Heart right ventricle (tissue), 16 donors: ENCODE results near the gene ARMC9. TPM values are rescaled to one million over a fixed set of nuclear protein-coding genes. Genes with fewer than 3 reads are reported as not detected.
A peak's percentile ranks its signal among the peaks of the same experiment; 100 is the strongest.
"Not testable (repeated sequence)": the region's sequence is repeated elsewhere in the genome, so short reads cannot be mapped to it uniquely, and the experiment has no call there.

Experiments used
- ATAC-seq, 8 donors: fragments of 200-7000 bp; cut with Tn5 transposase; one replicate each; pipeline ENCODE4 v1.9.1; 2020; ENCODE audit warnings: mild to moderate bottlenecking in 8 of 8, moderate library complexity in 8 of 8, moderate number of reproducible peaks in 1 of 8
- DNase-seq, 2 donors: peaks; one replicate each; pipeline ENCODE4 v3.0.0-alpha.2; 2020
- H3K27ac ChIP-seq, 10 donors: fragments of 200-600 bp; sonication (generic) in 2 of 10; one replicate each; pipeline versions ENCODE4 v1.5.0 to v1.8.0; 2020 to 2022; ENCODE audit warnings: mild to moderate bottlenecking in 3 of 10
- H3K27me3 ChIP-seq, 7 donors: fragments of 200-600 bp; one replicate each; pipeline ENCODE4 v1.8.0; 2021 to 2022; ENCODE audit warnings: mild to moderate bottlenecking in 2 of 7
- H3K36me3 ChIP-seq, 9 donors: fragments of 200-600 bp; sonication (generic) in 1 of 9; one replicate each; pipeline versions ENCODE4 v1.5.0 to v1.8.0; 2020 to 2022; ENCODE audit warnings: mild to moderate bottlenecking in 2 of 9
- H3K4me1 ChIP-seq, 9 donors: fragments of 200-600 bp; sonication (generic) in 1 of 9; one replicate each; pipeline versions ENCODE4 v1.5.0 to v1.8.0; 2020 to 2022; ENCODE audit warnings: mild to moderate bottlenecking in 4 of 9
- H3K4me3 ChIP-seq, 10 donors: fragments of 200-600 bp; sonication (generic) in 2 of 10; one replicate each; pipeline versions ENCODE4 v1.5.0 to v1.8.0; 2020 to 2022; ENCODE audit warnings: mild to moderate bottlenecking in 7 of 10, moderate library complexity in 2 of 10
- H3K9me3 ChIP-seq, 11 donors: fragments of 200-600 bp in 10 of 11; sonication (generic) in 2 of 11; one replicate each; pipeline versions ENCODE4 v1.5.0 to v1.8.0; 2013 to 2022; ENCODE audit warnings: mild to moderate bottlenecking in 2 of 11, control low read depth in 1 of 11, moderate library complexity in 1 of 11
- WGBS, 2 donors: extraction: QIAGEN DNeasy Blood & Tissue Kit; methylation state at CpG; one replicate each; pipeline ENCODE4 v1.1.7; 2013; ENCODE audit warnings: inconsistent platforms in 1 of 2; 5-methylcytosine and 5-hydroxymethylcytosine counted together
- intact Hi-C, 10 donors: fragments of 100-400 bp; cut with DNase I; formaldehyde crosslinking; loops; one replicate each; pipeline versions ENCODE4 v1.11.1 to v1.14.2; 2022
- polyA plus RNA-seq, 2 donors: library from polyadenylated mRNA; stranded (reverse); fragments of 200-250 nt; gene quantifications; one replicate each; pipeline ENCODE4 v1.2.3, GENCODE V29; 2013
- total RNA-seq, 10 donors: library from RNA; stranded (reverse); fragmentation: NEBNext Ultra II Directional in 3 of 10; extraction: Animal tissue kit (Norgen Biotek cat#: 25700) in 3 of 10; gene quantifications; one replicate each; pipeline versions ENCODE4 v1.2.1 to v1.2.4, GENCODE V29; 2021 to 2023
- TF ChIP-seq, protein P1 (sequence below), 9 donors: fragments of 200-600 bp; sonication (generic) in 2 of 9; IDR thresholded peaks; one replicate each; pipeline versions ENCODE4 v1.5.0 to v1.8.0; 2021 to 2022; ENCODE audit warnings: antibody characterized with exemption in 9 of 9, mild to moderate bottlenecking in 5 of 9, moderate library complexity in 1 of 9
- donor health status: Arrhythmogenic right ventricular cardiomyopathy.
- donor health status: ischemic (EF 13 %, LVEDD 7.1; RV severe dilation, severe dysfunction).
- donor health status: healthy with polysubstance abuse.
- donor health status: DM: no; HTN: yes; CAD: no.
- donor health status: DM: no; HTN: no; CAD: no.
- donor health status: ischemic (EF 25% LVEDD 6.9; RV normal size, moderate dysfunction).
- donor health status: ischemic (EF 25% LVEDD 5.7; RV mildly dilated, moderate dysfunction).
- donor health status: healthy.
- donor health status: DM: yes; HTN: yes; CAD: no.
- donor health status: Ischemic cardiomyopathy.
- donor health status: ischemic (EF 35%, LVEDD 5.7; RV mildly dilated, moderate dysfunction).
- donor health status: nonischemic (EF 11% LVEDD 7.7; RV severe dilation, severe dysfunction).
- donor health status: DM: yes; HTN: yes; CAD: no.
- donor health status: PGD.
- donor health status: ischemic (EF 29% LVEDD 5.4; RV normal size, mild dysfunction).
- donor health status: nonischemic (EF 23%, LVEDD 6.1; RV moderate dilation, normal function).

The ARMC9 gene
- total and polyA plus RNA-seq, 12 donors, result 1.6 to 6.8 (median 2.3) TPM

DNA sequence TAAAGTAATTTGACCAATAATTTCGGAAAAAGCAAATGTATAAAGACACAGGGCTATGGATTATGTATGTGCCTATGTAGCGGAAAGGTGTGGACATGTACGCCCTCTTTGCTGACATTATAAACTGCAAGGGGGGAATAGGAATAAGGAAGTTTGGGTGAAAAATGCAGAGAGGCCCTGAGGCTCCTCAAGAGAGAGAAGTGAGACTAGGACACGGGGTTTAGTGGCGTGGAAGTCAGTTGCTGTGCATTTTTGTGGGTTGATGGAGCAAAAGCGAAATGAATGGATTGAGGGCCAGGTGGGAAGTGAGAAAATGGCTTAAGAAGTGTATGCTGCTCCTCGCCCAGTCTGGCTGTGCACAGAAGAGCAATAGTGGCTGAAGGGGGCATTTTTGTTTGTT is 100.8 kb downstream of the ARMC9 start:
- 92 to 95% methylated on average over 7 of the region's 7 CpGs for WGBS, 2 donors
- H3K27me3 ChIP-seq, result no peaks in the 10 kb centered on the region
- ATAC-seq, result peak in 5 of 8 donors; percentile 22 to 52 (median 32)
- H3K36me3 ChIP-seq, result no peaks in the 10 kb centered on the region
- DNase-seq, result no peak
- TF ChIP-seq, protein P1, sequence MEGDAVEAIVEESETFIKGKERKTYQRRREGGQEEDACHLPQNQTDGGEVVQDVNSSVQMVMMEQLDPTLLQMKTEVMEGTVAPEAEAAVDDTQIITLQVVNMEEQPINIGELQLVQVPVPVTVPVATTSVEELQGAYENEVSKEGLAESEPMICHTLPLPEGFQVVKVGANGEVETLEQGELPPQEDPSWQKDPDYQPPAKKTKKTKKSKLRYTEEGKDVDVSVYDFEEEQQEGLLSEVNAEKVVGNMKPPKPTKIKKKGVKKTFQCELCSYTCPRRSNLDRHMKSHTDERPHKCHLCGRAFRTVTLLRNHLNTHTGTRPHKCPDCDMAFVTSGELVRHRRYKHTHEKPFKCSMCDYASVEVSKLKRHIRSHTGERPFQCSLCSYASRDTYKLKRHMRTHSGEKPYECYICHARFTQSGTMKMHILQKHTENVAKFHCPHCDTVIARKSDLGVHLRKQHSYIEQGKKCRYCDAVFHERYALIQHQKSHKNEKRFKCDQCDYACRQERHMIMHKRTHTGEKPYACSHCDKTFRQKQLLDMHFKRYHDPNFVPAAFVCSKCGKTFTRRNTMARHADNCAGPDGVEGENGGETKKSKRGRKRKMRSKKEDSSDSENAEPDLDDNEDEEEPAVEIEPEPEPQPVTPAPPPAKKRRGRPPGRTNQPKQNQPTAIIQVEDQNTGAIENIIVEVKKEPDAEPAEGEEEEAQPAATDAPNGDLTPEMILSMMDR (IDR thresholded peaks at IDR 0.05), result no peak
- H3K4me1 ChIP-seq, result peaks cover 0 to 40% (median 11%) of the 10 kb centered on the region in 9 donors
- H3K9me3 ChIP-seq, result no peaks in the 10 kb centered on the region
- H3K27ac ChIP-seq, result no peak overlapping the region
- intact Hi-C loops, result loop anchor here in 9 of 10 donors (5.0 to 10.0 kb wide), 6 partner anchors 93 to 113 kb away; partner anchors contain the start of gene B3GNT7 (in 2 of the 9)
- no peak overlapping the region for H3K4me3 ChIP-seq

DNA sequence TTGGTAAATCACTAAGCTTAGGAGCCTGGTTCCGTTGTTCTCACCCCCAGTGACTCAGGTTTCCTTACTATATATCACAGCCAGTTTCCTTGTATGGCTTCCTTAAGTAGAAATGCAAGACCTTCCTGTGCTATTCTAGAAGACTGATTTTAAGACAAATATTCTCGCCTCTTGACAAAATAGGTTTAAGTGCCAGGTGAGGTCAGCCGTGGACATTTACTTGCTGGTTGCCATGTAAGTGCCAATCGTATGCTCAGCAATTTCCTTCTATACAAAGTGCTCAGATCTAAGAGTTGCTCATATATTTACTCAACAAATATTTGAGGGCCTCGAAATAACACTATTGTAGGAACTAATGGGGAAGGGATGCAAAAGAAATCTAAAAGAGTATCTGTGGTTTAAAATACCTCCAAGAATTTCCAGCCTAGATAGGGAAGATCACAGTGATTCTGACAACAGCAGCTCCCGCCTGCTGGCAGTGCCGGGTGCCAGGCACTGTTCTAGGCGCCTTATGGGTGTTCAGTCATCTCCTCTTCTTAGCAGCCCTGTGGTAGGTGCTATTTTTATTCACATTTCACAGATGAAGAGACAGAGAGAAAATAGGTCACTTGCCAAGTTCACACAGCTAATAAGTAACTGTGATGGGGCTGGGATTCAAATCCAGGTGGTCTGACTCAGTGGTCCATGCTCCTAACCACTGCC is 101.7 kb downstream of the ARMC9 start:
- Histone ChIP-seq H3K4me1 (peaks cover 0 to 31% (median 10%) of the 10 kb centered on the region in 9 donors), H3K4me3 (no peak overlapping the region), H3K9me3 (no peaks in the 10 kb centered on the region), H3K27ac (peak overlapping the region in 1 of 10 donors; percentile 48), H3K36me3 (no peaks in the 10 kb centered on the region), H3K27me3 (no peaks in the 10 kb centered on the region)
- 66 to 73% methylated on average over 8 of the region's 8 CpGs for WGBS, 2 donors
- TF ChIP-seq, protein P1 (IDR thresholded peaks at IDR 0.05), result no peak
- ATAC-seq (peak in 1 of 8 donors; percentile 29), DNase-seq (no peak)
- intact Hi-C loops, result no loop called here

DNA sequence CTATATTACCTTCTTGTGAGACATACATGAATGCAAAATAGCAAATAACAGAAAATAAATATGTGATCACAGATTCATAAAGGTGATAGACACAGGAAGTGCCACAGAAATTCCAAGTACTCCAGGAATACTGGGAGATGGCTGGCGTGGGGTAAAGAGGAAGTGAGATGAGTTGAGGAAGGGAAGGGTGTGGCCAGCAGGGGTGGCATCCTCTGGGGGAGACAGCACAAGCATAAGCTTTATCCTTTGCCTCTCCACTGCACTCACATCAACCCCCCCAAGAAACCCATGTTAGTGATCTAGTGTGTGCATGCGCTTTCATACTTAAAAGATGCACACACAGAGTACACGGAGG is 102.3 kb downstream of the ARMC9 start:
- WGBS, 2 donors, result 85 to 87% methylated on average over 3 of the region's 3 CpGs
- H3K4me1 ChIP-seq, result peaks cover 0 to 26% (median 10%) of the 10 kb centered on the region in 9 donors
- H3K9me3 ChIP-seq, result no peaks in the 10 kb centered on the region
- TF ChIP-seq, protein P1 (IDR thresholded peaks at IDR 0.05), result no peak
- H3K27ac ChIP-seq, result no peak overlapping the region
- no peaks in the 10 kb centered on the region for H3K36me3 ChIP-seq
- no peak overlapping the region for H3K4me3 ChIP-seq
- ATAC-seq (no peak), DNase-seq (no peak)
- intact Hi-C loops, result no loop called here
- no peaks in the 10 kb centered on the region for H3K27me3 ChIP-seq

DNA sequence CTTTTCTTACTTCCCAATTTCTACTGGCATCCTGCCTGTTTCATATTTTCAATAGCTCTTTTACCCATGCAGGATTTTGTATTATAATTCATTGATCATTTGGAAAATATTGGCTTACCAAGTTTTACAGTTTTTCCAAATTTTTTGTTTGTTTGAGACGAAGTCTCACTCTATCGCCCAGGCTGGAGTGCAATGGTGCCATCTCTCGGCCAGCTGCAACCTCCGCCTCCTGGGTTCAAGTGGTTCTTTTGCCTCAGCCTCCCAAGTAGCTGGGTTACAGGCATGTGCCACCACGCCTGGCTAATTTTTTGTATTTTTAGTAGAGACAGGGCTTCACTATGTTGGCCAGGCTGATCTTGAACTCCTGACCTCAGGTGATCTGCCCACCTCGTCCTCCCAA is 105.8 kb downstream of the ARMC9 start:
- DNase-seq, intact Hi-C loops, H3K27me3 ChIP-seq, H3K36me3 ChIP-seq, H3K27ac ChIP-seq, ATAC-seq, H3K9me3 ChIP-seq, H3K4me3 ChIP-seq: not testable (repeated sequence)
- WGBS, 2 donors, result 95 to 97% methylated on average over 6 of the region's 6 CpGs
- H3K4me1 ChIP-seq, result peaks cover 0 to 18% (median 0%) of the 10 kb centered on the region in 9 donors

DNA sequence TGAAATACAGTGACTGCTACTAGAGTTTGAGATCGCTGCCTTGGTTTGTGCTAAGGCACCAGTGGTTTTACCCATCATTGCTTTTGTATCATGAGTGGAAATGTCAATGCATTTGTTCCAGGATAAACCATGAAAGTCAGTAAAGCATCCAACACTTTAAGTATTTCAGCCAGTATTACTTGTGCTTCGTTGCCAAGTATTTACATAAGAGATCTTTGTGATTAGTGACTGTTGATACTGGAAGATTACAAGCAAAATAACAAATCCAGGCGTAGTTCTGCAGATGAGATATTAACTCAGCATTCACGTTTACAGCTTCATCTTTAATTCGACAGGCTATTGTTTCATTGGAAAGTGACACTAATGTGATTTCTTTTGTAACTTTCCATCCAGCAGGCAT is 106.8 kb downstream of the ARMC9 start:
- DNase-seq (no peak), ATAC-seq (no peak)
- no peak overlapping the region for H3K27ac ChIP-seq
- no peaks in the 10 kb centered on the region for H3K27me3 ChIP-seq
- peaks cover 0 to 11% (median 0%) of the 10 kb centered on the region in 9 donors for H3K4me1 ChIP-seq
- WGBS, 2 donors, result 84 to 87% methylated on average over 5 of the region's 5 CpGs
- TF ChIP-seq, protein P1 (IDR thresholded peaks at IDR 0.05), result no peak
- no peak overlapping the region for H3K4me3 ChIP-seq
- intact Hi-C loops, result no loop called here
- no peaks in the 10 kb centered on the region for H3K36me3 ChIP-seq
- no peaks in the 10 kb centered on the region for H3K9me3 ChIP-seq
